Activated T-cell treated with anti-CD3 and anti-CD28 coated beads, Interleukin-2, amount 50 U/mL, for 72 hours (primary cell): ENCODE measurements around the gene ZRSR2. TPM values are rescaled to one million over a fixed set of nuclear protein-coding genes. Genes with fewer than 3 reads are reported as not detected.

ENCODE experiments used
- ATAC-seq, 2 donors: fragments of 150-1000 bp; cut with Tn5 transposase; replicated peaks in 1 of 2; 2 replicates each; pipeline ENCODE4 v1.10.0; 2021; ENCODE audit warnings: moderate library complexity in 2 of 2, mild to moderate bottlenecking in 1 of 2
- DNase-seq, 2 donors: peaks; one replicate each; pipeline ENCODE4 v3.0.0; 2021 to 2022; ENCODE audit warnings: mixed read lengths in 1 of 2
- H3K27ac Mint-ChIP-seq: one replicate; pipeline ENCODE4 v1.8.0; 2022; ENCODE audit warnings: mild to moderate bottlenecking, moderate library complexity, mixed read lengths
- H3K27me3 Mint-ChIP-seq: one replicate; pipeline ENCODE4 v1.8.0; 2022; ENCODE audit warnings: low read depth, mixed read lengths
- H3K36me3 Mint-ChIP-seq, 2 donors: one replicate each; pipeline ENCODE4 v1.8.0; 2022; ENCODE audit warnings: mixed read lengths in 2 of 2, mild to moderate bottlenecking in 1 of 2; ENCODE audit not compliant: insufficient read depth in 2 of 2
- H3K4me1 Mint-ChIP-seq: one replicate; pipeline ENCODE4 v1.8.0; 2022; ENCODE audit warnings: low read depth, mixed read lengths
- H3K4me3 Mint-ChIP-seq, 2 donors: one replicate each; pipeline ENCODE4 v1.8.0; 2022; ENCODE audit warnings: mild to moderate bottlenecking in 2 of 2, mixed read lengths in 2 of 2, moderate library complexity in 2 of 2
- H3K9me3 Mint-ChIP-seq, 2 donors: one replicate each; pipeline ENCODE4 v1.8.0; 2022; ENCODE audit warnings: mixed read lengths in 2 of 2
- total RNA-seq, 2 donors: library from RNA; stranded (reverse); gene quantifications; one replicate each; pipeline ENCODE4 v1.2.3, GENCODE V29; 2022

The ZRSR2 gene
- total RNA-seq, 2 donors from 2014 or later, result 15.3 to 27.2 TPM

DNA sequence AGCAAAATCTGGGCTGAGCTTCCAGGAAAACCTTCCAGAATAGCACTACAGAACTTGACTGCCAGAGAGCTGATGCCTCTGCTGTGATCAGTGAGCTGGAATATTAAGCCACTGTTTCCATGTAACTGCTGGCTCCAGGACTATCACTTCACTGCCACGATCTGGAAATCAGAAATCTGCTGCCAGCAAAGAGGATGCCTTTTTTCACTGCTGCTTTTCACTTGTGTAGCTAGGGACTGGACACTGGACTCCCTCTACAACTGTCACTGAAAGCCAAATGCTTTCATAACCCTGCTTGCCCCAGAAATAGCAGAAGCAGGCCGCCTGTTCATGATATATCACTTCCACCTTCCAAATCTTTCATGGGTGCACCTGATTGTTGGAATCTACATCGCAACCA, 73.7 kb downstream of the ZRSR2 start:
- DNase-seq (no peak), ATAC-seq (no peak)
- Mint-ChIP-seq H3K27ac (no peak overlapping the region), H3K4me3 (no peak overlapping the region), H3K9me3 (no peaks in the 10 kb centered on the region), H3K4me1 (no peaks in the 10 kb centered on the region), H3K27me3 (peaks cover 18% of the 10 kb centered on the region), H3K36me3 (no peaks in the 10 kb centered on the region)

DNA sequence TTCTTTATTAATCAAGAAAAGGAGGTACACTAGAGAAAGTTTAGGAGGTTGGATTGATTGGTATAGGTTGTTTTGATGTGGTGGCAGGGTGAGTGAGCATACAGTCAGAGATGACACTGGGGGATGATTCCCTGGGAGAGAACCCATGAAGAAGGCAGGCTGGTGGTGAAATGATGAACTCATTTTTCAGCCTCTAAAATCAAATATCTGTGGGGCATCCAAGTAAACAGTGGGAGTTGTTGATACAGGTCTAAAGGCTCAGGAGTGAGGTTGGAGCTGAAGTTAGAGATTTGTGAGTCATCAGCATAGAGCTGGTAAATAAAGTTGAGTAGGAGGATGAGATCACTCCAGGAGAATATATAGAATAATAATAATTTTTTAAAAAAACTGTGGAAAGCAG, 74.3 kb downstream of the ZRSR2 start:
- DNase-seq (no peak), ATAC-seq (no peak)
- Mint-ChIP-seq H3K27ac (no peak overlapping the region), H3K4me1 (no peaks in the 10 kb centered on the region), H3K36me3 (no peaks in the 10 kb centered on the region), H3K4me3 (no peak overlapping the region), H3K9me3 (no peaks in the 10 kb centered on the region), H3K27me3 (peaks cover 18% of the 10 kb centered on the region)

DNA sequence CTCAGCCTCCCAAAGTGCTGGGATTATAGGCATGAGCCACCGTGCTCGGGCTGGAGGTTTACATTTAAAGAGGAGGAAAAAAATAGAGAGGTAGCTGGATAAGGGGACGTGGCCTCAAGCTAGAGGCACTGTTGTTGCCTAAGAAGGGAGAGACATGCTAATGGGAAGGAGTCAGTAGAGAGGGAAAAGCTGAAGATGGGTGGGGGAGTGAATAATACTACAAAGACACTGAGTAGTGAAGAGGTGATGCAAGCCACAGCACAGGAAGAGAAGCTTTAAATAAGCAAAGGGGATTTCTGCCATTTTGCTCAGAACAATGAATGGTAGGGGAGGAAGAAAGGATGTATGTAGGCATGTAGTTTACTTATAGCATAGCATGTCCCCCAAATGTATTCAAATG, 75.9 kb downstream of the ZRSR2 start:
- peaks cover 20% of the 10 kb centered on the region for H3K27me3 Mint-ChIP-seq

DNA sequence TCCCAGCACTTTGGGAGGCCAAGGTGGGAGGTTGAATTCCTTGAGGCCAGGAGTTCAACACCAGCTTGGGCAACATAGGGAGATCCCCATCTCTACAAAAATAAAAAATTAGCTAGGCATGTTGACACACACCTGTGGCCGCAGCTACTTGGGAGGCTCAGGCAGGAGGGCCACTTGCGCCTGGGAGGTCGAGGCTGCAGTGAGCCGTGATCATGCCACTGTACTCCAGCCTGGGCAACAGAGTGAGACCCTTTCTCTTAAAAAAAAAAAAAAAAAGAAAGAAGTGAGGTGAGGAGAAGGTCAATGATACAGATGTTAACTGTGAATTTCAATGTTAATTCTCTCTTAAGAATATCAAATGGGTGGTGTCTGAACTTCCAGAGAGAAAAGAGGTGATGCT, 79.4 kb downstream of the ZRSR2 start:
- Mint-ChIP-seq H3K4me3 (no peak overlapping the region), H3K4me1 (no peaks in the 10 kb centered on the region), H3K27me3 (peaks cover 16% of the 10 kb centered on the region), H3K9me3 (no peaks in the 10 kb centered on the region), H3K27ac (no peak overlapping the region), H3K36me3 (no peaks in the 10 kb centered on the region)
- no peak for DNase-seq
- ATAC-seq, result no peak

More for the DNA sequence above, 75.9 kb downstream of the ZRSR2 start:
- Mint-ChIP-seq H3K27ac (no peak overlapping the region), H3K4me3 (no peak overlapping the region), H3K36me3 (no peaks in the 10 kb centered on the region), H3K4me1 (no peaks in the 10 kb centered on the region), H3K9me3 (no peaks in the 10 kb centered on the region)
- ATAC-seq (no peak), DNase-seq (no peak)

DNA sequence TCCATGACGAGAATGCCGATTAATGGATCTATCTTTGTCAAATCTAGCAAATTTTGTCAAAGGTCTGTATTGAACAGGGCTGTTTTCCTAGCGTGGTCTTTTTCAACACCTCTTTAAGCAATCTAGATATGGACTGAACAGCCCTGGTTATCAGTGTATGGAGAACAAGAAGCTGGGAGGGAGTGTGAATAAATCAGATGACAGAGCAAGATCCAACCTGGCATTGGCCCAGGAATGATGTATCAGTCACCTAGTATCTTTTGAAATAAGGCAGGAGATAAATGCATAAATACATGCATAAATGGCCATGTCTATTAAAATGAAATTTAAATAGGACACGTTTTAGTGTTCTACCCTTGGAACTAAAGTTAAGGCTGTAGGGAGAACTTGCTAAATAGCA, 80.0 kb downstream of the ZRSR2 start:
- peaks cover 21% of the 10 kb centered on the region for H3K27me3 Mint-ChIP-seq
- H3K4me3 Mint-ChIP-seq, result no peak overlapping the region
- H3K36me3 Mint-ChIP-seq, result no peaks in the 10 kb centered on the region
- no peaks in the 10 kb centered on the region for H3K9me3 Mint-ChIP-seq
- ATAC-seq (no peak), DNase-seq (no peak)
- H3K27ac Mint-ChIP-seq, result no peak overlapping the region
- no peaks in the 10 kb centered on the region for H3K4me1 Mint-ChIP-seq

Other genes with a start within 250 kb of the ZRSR2 start
- gene ACE2, start 189.5 kb upstream of the ZRSR2 start, total RNA-seq, result under 1 TPM; 0.16 to 0.53 TPM
- gene CLTRN, start 125.7 kb upstream of the ZRSR2 start, total RNA-seq, result 1 to 10 TPM; 1.6 to 2.3 TPM
- gene CA5B, start 52.2 kb upstream of the ZRSR2 start, total RNA-seq, result 10 to 100 TPM; 10.5 to 11.7 TPM
- 10 to 100 TPM; 33.3 to 43.6 TPM for gene AP1S2, start 64.3 kb downstream of the ZRSR2 start, total RNA-seq